KOPT-K1 (cell line): Measurements from ENCODE around the gene ETV3.
A peak's percentile ranks its signal among the peaks of the same experiment; 100 is the strongest.

Experiments used
- H3K27ac ChIP-seq: fragments of 200-600 bp; sonication (generic); 2 replicates; pipeline ENCODE4 v1.5.1; 2016; ENCODE audit warnings: antibody characterized with exemption, mild to moderate bottlenecking, low read depth, low read length; ENCODE audit not compliant: poor library complexity, severe bottlenecking
- H3K36me3 ChIP-seq: fragments of 200-600 bp; sonication (generic); 2 replicates; pipeline ENCODE4 v1.5.1; 2017; ENCODE audit warnings: antibody characterized with exemption, mild to moderate bottlenecking, low read length, moderate library complexity; ENCODE audit not compliant: insufficient read depth
- H3K9me3 ChIP-seq: fragments of 200-600 bp; sonication (generic); 2 replicates; pipeline ENCODE4 v1.5.1; 2017; ENCODE audit warnings: antibody characterized with exemption, low read length, mild to moderate bottlenecking; ENCODE audit not compliant: insufficient read depth, poor library complexity, severe bottlenecking

Gene ETV3

GRCh38 chr1:157151506-157151905, 13.3 kb upstream of the ETV3 start:
- no peaks in the 10 kb centered on the region for H3K36me3 ChIP-seq
- H3K27ac ChIP-seq: no peak overlapping the region
- no peaks in the 10 kb centered on the region for H3K9me3 ChIP-seq

DNA sequence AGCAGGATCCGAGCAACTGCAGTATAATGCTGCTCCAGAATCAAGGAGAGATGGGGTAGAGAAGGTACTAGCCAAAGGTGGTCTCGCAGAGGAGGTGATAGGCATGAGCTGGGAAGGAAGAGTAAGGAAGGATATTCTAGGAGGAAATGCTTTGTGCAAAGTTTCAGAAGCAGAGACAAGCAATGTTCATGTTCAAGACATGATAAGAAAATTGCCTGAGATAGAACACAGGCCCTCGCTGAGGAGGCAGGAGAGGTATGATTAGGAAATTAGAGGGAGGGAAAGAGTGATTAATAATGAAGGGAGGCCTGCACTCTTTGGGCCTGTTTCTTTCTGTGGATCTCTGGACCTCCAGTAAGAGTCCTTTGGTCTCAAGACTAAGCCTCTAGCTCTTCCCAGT, 12.9 kb upstream of the ETV3 start:
- H3K36me3 ChIP-seq: no peaks in the 10 kb centered on the region

GRCh38 chr1:157150631-157151030, 12.4 kb upstream of the ETV3 start:
- H3K36me3 ChIP-seq: no peaks in the 10 kb centered on the region
- no peak overlapping the region for H3K27ac ChIP-seq
- H3K9me3 ChIP-seq: no peaks in the 10 kb centered on the region

More for the DNA sequence above, 12.9 kb upstream of the ETV3 start:
- Histone ChIP-seq H3K27ac (no peak overlapping the region), H3K9me3 (no peaks in the 10 kb centered on the region)

GRCh38 chr1:157147906-157148700, 9.9 kb upstream of the ETV3 start:
- Histone ChIP-seq H3K9me3 (no peaks in the 10 kb centered on the region), H3K36me3 (no peaks in the 10 kb centered on the region), H3K27ac (no peak overlapping the region)

GRCh38 chr1:157147037-157147436, 8.8 kb upstream of the ETV3 start:
- H3K27ac ChIP-seq: no peak overlapping the region
- no peaks in the 10 kb centered on the region for H3K9me3 ChIP-seq
- H3K36me3 ChIP-seq: no peaks in the 10 kb centered on the region

- no peaks in the 10 kb centered on the region for H3K36me3 ChIP-seq
- H3K27ac ChIP-seq: no peak overlapping the region
- no peaks in the 10 kb centered on the region for H3K9me3 ChIP-seq
These were observed 8.0 kb upstream of the ETV3 start for GRCh38 chr1:157146244-157146643.

DNA sequence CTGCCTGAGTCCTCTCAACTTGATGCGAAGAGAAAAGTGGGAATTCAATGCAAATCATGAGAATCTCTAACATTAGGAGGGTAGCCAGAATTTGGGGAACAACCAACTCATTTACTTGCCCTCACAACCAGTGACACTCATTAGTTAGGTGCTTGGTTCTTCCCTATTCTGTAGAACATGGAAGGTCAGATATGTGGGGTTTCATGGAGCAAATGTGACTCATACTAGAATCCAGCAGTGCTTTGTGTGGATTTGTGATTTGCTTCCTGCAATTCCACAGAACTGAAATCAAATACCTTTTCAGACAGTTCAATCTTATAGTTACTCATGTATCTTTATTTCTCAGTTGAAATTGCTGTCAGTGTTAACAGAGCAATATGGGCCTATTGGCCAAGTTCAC, 6.9 kb upstream of the ETV3 start:
- H3K36me3 ChIP-seq: no peaks in the 10 kb centered on the region
- no peak overlapping the region for H3K27ac ChIP-seq
- no peaks in the 10 kb centered on the region for H3K9me3 ChIP-seq

GRCh38 chr1:157144509-157144908, 6.3 kb upstream of the ETV3 start:
- H3K9me3 ChIP-seq: no peaks in the 10 kb centered on the region
- no peaks in the 10 kb centered on the region for H3K36me3 ChIP-seq
- H3K27ac ChIP-seq: no peak overlapping the region

- H3K9me3 ChIP-seq: no peaks in the 10 kb centered on the region
- no peak overlapping the region for H3K27ac ChIP-seq
These were observed 4.7 kb upstream of the ETV3 start for GRCh38 chr1:157142765-157143423.

GRCh38 chr1:157142201-157142600, 4.0 kb upstream of the ETV3 start:
- no peaks in the 10 kb centered on the region for H3K9me3 ChIP-seq
- no peaks in the 10 kb centered on the region for H3K36me3 ChIP-seq
- H3K27ac ChIP-seq: no peak overlapping the region

More at GRCh38 chr1:157142765-157143423, 4.7 kb upstream of the ETV3 start:
- H3K36me3 ChIP-seq: no peaks in the 10 kb centered on the region

DNA sequence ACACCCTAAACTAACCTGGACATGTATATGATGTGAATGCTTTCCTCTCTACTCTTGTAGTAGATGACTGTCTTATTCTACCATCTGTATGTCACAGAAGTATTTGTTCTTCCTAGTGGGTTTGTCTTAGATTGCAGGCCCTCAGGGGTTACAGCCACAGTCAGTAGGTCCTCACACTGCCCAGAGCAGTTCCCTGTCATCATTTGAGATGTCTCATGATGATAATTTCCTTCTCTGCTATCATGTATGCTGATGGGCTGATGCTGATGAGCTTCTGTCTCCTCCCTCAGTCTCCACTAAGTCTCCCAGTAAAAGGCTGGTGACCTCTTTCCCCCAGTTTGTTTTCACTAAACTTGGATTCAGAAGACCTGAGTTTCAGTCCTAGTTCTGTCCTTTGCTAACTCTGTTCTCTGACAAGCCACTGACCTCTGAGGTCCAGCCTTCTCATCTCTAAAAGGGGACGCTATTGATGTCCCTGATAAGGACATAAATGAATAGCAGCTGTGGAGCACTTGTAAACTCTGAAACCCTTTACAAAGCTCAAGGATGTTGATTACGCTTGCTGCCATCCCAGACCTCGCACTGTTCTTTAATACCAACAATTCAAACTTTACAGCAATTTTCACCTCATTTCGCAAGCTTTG, 3.1 kb upstream of the ETV3 start:
- H3K9me3 ChIP-seq: no peaks in the 10 kb centered on the region
- no peak overlapping the region for H3K27ac ChIP-seq
- no peaks in the 10 kb centered on the region for H3K36me3 ChIP-seq

DNA sequence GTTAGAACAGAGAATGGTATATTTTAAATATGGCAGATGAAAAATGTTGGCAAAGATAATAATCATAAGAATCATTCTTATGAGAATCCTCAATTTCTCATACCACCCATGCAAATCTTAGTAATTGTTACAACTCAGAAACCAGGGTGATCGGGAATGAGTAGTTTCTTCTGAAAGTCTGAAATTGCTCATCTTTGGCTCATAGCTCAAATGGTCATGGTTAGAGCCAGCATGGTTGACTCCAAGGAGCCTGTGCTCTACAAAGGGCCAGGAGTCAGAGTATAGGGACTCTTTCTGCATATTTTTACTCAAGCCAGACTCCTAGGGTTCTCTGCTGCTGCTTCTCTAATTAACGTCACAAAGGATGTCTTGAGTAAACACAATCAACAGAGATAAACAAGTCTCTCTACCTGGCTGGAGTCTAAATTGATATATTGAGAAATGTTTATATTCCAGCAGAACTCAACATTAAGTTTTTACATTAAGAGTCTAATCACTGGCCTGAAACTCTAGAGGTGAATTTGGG, 1.9 kb upstream of the ETV3 start:
- Histone ChIP-seq H3K36me3 (peaks cover 11% of the 10 kb centered on the region), H3K27ac (no peak overlapping the region), H3K9me3 (no peaks in the 10 kb centered on the region)

DNA sequence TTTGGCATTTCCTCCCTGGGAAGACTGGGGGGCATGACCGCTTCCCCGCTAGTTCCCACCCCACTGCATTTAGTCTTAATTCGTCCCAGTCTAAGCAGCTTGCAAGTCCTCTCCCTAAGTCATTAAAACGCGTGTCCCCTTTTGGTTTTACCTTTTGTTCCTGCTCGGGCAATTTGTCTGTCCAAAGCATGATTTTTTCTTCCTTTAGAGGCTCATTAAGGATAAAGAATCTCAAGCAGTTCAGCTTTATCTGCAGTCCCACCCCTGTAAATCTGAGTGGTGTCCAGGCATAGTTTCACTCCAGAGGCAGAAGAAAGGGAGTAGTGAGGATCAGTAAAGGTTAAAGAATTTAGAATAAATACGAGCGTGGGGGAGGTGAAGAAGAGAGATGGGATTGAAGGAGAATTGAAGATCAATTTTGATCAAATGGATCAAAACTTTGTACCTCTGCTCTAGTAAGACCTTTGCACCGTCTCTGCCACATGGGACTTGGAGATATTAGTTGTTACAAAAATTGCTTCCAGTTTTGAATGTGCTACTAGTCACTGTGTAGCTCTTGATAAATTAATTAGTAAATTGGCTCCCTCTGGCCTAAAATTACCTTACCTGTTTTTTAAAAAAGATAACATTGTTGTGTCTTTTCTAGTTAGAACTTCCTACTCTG, 989 bp upstream of the ETV3 start:
- Histone ChIP-seq H3K27ac (peak overlapping the region; percentile 78), H3K36me3 (peaks cover 20% of the 10 kb centered on the region), H3K9me3 (no peaks in the 10 kb centered on the region)

DNA sequence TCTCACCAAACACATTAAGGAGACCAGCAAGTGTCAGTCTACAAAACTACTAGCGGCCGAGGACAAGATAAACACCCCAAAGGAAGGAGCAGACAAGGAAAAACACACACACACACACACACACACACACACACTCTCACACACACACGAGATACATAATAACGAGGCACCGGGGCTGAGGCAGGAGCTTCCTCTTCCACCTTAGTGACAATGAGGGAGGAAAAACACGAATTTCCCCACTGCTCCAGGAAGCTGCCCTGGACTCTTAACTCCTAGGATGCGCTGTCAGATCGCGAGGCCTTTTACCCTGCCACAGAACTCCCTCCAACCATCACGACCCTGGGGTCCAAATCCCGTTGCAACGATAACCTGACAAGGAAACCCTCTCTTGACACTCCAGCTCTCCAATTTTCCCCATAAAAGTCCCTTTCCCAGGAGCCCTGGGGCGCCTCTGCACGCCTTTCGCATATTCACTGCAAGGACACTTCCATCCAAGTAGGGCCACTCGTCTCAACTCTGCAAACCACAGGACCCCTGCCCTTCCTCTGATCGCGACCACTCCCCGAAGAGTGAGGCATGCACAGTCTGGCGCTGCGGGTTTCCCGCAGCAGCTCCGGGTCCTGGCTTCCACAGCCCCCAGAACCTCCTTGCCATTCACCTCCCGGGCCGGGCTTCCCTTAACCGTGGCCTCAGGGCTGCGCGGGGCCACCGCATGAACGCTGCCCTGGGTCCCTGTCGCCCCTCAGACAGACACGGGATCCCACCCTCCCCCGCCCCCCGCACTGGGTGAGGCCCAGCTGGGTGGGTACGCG, 581 bp downstream of the ETV3 start:
- peaks cover 24% of the 10 kb centered on the region for H3K36me3 ChIP-seq
- H3K9me3 ChIP-seq: no peaks in the 10 kb centered on the region
- H3K27ac ChIP-seq: peak overlapping the region; percentile 78
